Measurements from ENCODE around the gene FCER1A. TPM values are rescaled to one million over a fixed set of nuclear protein-coding genes. Genes with fewer than 3 reads are reported as not detected.

The FCER1A gene
- total RNA-seq, 4 donors from 2014 or later, result 0.40 TPM; not detected in 3

DNA sequence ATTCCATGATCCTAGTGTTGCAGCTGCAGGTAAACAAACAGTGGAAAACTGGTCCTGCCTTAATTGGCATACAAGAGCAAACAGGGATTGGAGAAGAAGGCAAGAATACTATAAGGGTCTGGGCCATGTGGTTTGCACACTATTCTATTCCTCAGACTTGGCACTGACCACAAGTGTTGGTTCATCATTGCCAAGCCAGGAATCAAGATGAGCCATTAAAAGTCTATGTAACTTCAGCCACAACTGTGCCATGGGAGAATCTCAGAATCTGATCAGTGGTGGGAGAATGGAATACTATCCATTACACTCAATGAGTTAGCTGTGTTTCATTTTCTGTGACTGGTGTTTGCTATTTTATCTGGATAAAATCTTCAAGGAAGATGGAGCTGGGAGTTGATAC lies 26.2 kb upstream of the FCER1A start:
- no peak for TF ChIP-seq POLR2A (IDR thresholded peaks at IDR 0.05)
- TF ChIP-seq, protein P1, sequence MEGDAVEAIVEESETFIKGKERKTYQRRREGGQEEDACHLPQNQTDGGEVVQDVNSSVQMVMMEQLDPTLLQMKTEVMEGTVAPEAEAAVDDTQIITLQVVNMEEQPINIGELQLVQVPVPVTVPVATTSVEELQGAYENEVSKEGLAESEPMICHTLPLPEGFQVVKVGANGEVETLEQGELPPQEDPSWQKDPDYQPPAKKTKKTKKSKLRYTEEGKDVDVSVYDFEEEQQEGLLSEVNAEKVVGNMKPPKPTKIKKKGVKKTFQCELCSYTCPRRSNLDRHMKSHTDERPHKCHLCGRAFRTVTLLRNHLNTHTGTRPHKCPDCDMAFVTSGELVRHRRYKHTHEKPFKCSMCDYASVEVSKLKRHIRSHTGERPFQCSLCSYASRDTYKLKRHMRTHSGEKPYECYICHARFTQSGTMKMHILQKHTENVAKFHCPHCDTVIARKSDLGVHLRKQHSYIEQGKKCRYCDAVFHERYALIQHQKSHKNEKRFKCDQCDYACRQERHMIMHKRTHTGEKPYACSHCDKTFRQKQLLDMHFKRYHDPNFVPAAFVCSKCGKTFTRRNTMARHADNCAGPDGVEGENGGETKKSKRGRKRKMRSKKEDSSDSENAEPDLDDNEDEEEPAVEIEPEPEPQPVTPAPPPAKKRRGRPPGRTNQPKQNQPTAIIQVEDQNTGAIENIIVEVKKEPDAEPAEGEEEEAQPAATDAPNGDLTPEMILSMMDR (IDR thresholded peaks at IDR 0.05), result no peak
- H3K36me3 ChIP-seq, result no peaks in the 10 kb centered on the region
- H3K9me3 ChIP-seq, result no peaks in the 10 kb centered on the region
- H3K4me3 ChIP-seq (replicated peaks in 1 of 3), result no peak overlapping the region
- no peaks in the 10 kb centered on the region for H3K27me3 ChIP-seq
- H3K4me1 ChIP-seq, result no peaks in the 10 kb centered on the region
- intact Hi-C loops (cut with DNase I), result no loop called here
- no peak for DNase-seq
- no peak overlapping the region for H3K27ac ChIP-seq

DNA sequence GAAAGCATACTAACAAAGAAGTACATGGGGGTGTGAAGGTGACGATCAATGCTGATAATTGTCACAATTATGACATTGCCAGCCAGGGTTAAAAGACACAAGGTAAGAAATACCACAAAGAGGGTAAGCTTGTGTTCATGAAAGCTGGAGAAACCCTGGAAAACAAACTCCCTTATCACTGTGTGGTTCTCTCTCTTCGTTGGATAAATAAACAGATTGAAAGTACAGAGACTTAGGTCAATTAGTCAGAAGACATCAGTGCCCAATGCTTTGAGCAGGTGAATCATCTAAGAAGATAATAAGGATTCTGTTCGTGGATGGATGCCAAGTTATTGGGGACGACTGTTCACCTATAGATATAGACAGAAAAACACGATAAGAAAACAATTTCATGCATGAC lies 22.4 kb upstream of the FCER1A start:
- no peaks in the 10 kb centered on the region for H3K9me3 ChIP-seq
- H3K4me3 ChIP-seq (replicated peaks in 1 of 3), result no peak overlapping the region
- no peaks in the 10 kb centered on the region for H3K36me3 ChIP-seq
- 48% methylated on average over 5 of the region's 5 CpGs for WGBS, 2 donors
- no peaks in the 10 kb centered on the region for H3K27me3 ChIP-seq
- H3K27ac ChIP-seq, result no peak overlapping the region
- no peak for TF ChIP-seq POLR2A (IDR thresholded peaks at IDR 0.05)
- TF ChIP-seq, protein P1 (IDR thresholded peaks at IDR 0.05), result no peak
- DNase-seq, result no peak
- intact Hi-C loops (cut with DNase I), result no loop called here
- H3K4me1 ChIP-seq, result no peaks in the 10 kb centered on the region

- Histone ChIP-seq H3K4me3 (replicated peaks in 1 of 3) (no peak overlapping the region), H3K27me3 (no peaks in the 10 kb centered on the region), H3K4me1 (no peaks in the 10 kb centered on the region), H3K36me3 (no peaks in the 10 kb centered on the region), H3K9me3 (no peaks in the 10 kb centered on the region), H3K27ac (no peak overlapping the region)
- intact Hi-C loops (cut with DNase I), result no loop called here
- no peak for DNase-seq
- TF ChIP-seq, protein P1 (IDR thresholded peaks at IDR 0.05), result no peak
- TF ChIP-seq POLR2A (IDR thresholded peaks at IDR 0.05), result no peak
- WGBS, 2 donors, result 24 to 31% methylated on average over 2 of the region's 2 CpGs
Measured at GRCh38 chr1:159282118-159282517, 20.0 kb upstream of the FCER1A start.

DNA sequence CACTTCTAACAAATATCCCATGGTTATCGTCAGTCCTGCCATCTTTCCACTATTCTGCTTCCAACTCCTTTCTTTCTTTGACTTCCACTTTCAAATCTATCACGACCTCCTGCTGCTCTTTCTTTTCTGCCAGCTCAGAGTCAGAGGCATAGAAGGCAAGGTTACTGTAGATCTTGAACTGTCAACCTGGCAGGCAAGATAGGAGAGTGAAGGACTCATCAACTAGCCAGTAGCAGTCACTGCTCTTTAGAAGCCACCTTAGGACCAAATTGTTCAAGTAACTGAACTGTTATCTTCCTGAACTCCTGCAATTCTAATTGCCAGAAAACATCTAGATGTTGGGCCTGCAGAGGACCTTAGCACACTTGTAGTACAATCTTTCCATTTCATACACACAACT lies 13.1 kb upstream of the FCER1A start:
- TF ChIP-seq, protein P1 (IDR thresholded peaks at IDR 0.05), result no peak
- no peak for TF ChIP-seq POLR2A (IDR thresholded peaks at IDR 0.05)
- H3K36me3 ChIP-seq, result no peaks in the 10 kb centered on the region
- WGBS, 2 donors, result 70 to 71% methylated on average over 2 of the region's 2 CpGs
- no peak overlapping the region for H3K4me3 ChIP-seq (replicated peaks in 1 of 3)
- intact Hi-C loops (cut with DNase I), result no loop called here
- H3K27ac ChIP-seq, result no peak overlapping the region
- H3K27me3 ChIP-seq, result no peaks in the 10 kb centered on the region
- H3K4me1 ChIP-seq, result no peaks in the 10 kb centered on the region
- no peak for DNase-seq
- no peaks in the 10 kb centered on the region for H3K9me3 ChIP-seq

GRCh38 chr1:159291424-159291823 lies 10.7 kb upstream of the FCER1A start:
- Histone ChIP-seq H3K27me3 (no peaks in the 10 kb centered on the region), H3K4me3 (replicated peaks in 1 of 3) (no peak overlapping the region), H3K4me1 (no peaks in the 10 kb centered on the region), H3K36me3 (no peaks in the 10 kb centered on the region), H3K27ac (no peak overlapping the region), H3K9me3 (no peaks in the 10 kb centered on the region)
- intact Hi-C loops (cut with DNase I), result no loop called here
- no peak for DNase-seq
- no peak for TF ChIP-seq POLR2A (IDR thresholded peaks at IDR 0.05)
- TF ChIP-seq, protein P1 (IDR thresholded peaks at IDR 0.05), result no peak
- WGBS, 2 donors, result 86 to 90% methylated on average over 1 of the region's 1 CpG

Measured in thyroid gland (tissue), 4 donors.